HEK293 (cell line): ENCODE results near the gene PRUNE1.

Experiments
- CTCF ChIA-PET: fragments of 350-600 bp; formaldehyde crosslinking; extraction: SDS; loops from one replicate; lab custom pipeline; 2021; ENCODE audit warnings: antibody characterized with exemption; lab: Yijun Ruan, JAX
- POLR2A ChIA-PET: fragments of 300-600 bp; formaldehyde crosslinking; extraction: SDS; loops from one replicate; lab custom pipeline; 2020; ENCODE audit warnings: antibody characterized with exemption, inconsistent platforms; lab: Yijun Ruan, JAX
- H3K27ac ChIP-seq: fragments of 200-500 bp; sonication (Bioruptor generic); 2 replicates; pipeline ENCODE4 v1.5.1; 2014; ENCODE audit warnings: low read depth, low read length, control low read depth, inconsistent platforms; ENCODE audit errors: extremely low read depth
- H3K36me3 ChIP-seq, 2 experiments: fragments of 200-500 bp in 1 of 2; sonication (Bioruptor generic) in 1 of 2; 1 replicate in 1 of 2; 2 replicates in 1 of 2; pipeline ENCODE4 v1.5.1; 2014 to 2017; ENCODE audit warnings: inconsistent platforms in 2 of 2, low read length in 2 of 2; ENCODE audit not compliant: control insufficient read depth in 2 of 2, insufficient read depth in 1 of 2
- H3K4me1 ChIP-seq: fragments of 200-500 bp; sonication (Bioruptor generic); 2 replicates; pipeline ENCODE4 v1.5.1; 2014; ENCODE audit warnings: mild to moderate bottlenecking, low read length, inconsistent platforms; ENCODE audit not compliant: control insufficient read depth, insufficient read depth
- H3K4me3 ChIP-seq: 2 replicates; pipeline ENCODE4 v1.5.1; 2011; ENCODE audit warnings: low read depth, mild to moderate bottlenecking, control low read depth, low read length, moderate library complexity
- H3K9me3 ChIP-seq: fragments of 200-500 bp; sonication (Bioruptor generic); 2 replicates; pipeline ENCODE4 v1.5.1; 2014; ENCODE audit warnings: low read depth, low read length, inconsistent platforms; ENCODE audit not compliant: control insufficient read depth, insufficient read depth
- ELK4 ChIP-seq: IDR thresholded peaks from 2 replicates; pipeline ENCODE4 v1.6.1; 2011; ENCODE audit warnings: mild to moderate bottlenecking, low read depth, low read length, borderline replicate concordance
- GFI1B ChIP-seq: fragments of 450-650 bp; formaldehyde crosslinking; IDR thresholded peaks from 2 replicates; pipeline ENCODE4 v1.5.1; 2016; ENCODE audit warnings: missing biosample characterization, missing genetic modification characterization
- HOXC10 ChIP-seq: sonication (generic); formaldehyde crosslinking; IDR thresholded peaks from 2 replicates; pipeline ENCODE4 v1.8.1; 2023; ENCODE audit warnings: mild to moderate bottlenecking, missing genetic modification reagents
- KLF16 ChIP-seq: fragments of 450-650 bp; formaldehyde crosslinking; IDR thresholded peaks from 2 replicates; pipeline ENCODE4 v1.5.1; 2017; ENCODE audit warnings: missing biosample characterization, missing genetic modification characterization
- PRDM1 ChIP-seq: fragments of 450-650 bp; formaldehyde crosslinking; IDR thresholded peaks from 2 replicates; pipeline ENCODE4; 2016; ENCODE audit warnings: missing biosample characterization, missing genetic modification characterization
- RBAK ChIP-seq: fragments of 450-650 bp; formaldehyde crosslinking; IDR thresholded peaks from 2 replicates; pipeline ENCODE4 v1.5.1; 2016; ENCODE audit warnings: missing biosample characterization, missing genetic modification characterization
- SP3 ChIP-seq: fragments of 450-650 bp; formaldehyde crosslinking; IDR thresholded peaks from 2 replicates; pipeline ENCODE4 v1.5.1; 2016; ENCODE audit warnings: missing biosample characterization, missing genetic modification characterization
- ZBTB21 ChIP-seq: fragments of 450-650 bp; formaldehyde crosslinking; IDR thresholded peaks from 2 replicates; pipeline ENCODE4 v1.5.1; 2017; ENCODE audit warnings: missing biosample characterization, missing genetic modification characterization
- ZBTB26 ChIP-seq: fragments of 450-650 bp; formaldehyde crosslinking; optimal IDR thresholded peaks from 2 replicates; pipeline ENCODE3; 2016; ENCODE audit warnings: missing biosample characterization, mild to moderate bottlenecking, missing genetic modification characterization
- ZEB2 ChIP-seq: fragments of 450-650 bp; formaldehyde crosslinking; IDR thresholded peaks from 2 replicates; pipeline ENCODE4 v1.5.1; 2016; ENCODE audit warnings: missing biosample characterization, missing genetic modification characterization
- ZIC2 ChIP-seq: fragments of 450-650 bp; formaldehyde crosslinking; IDR thresholded peaks from 2 replicates; pipeline ENCODE4 v1.5.1; 2016; ENCODE audit warnings: missing biosample characterization, missing genetic modification characterization
- ZNF10 ChIP-seq: fragments of 450-650 bp; formaldehyde crosslinking; IDR thresholded peaks from 2 replicates; pipeline ENCODE4 v1.5.1; 2017; ENCODE audit warnings: missing biosample characterization, missing genetic modification characterization
- ZNF138 ChIP-seq: fragments of 450-650 bp; formaldehyde crosslinking; IDR thresholded peaks from 2 replicates; pipeline ENCODE4 v1.5.1; 2016; ENCODE audit warnings: missing biosample characterization, missing genetic modification characterization, borderline replicate concordance
- ZNF202 ChIP-seq: fragments of 450-650 bp; formaldehyde crosslinking; IDR thresholded peaks from 2 replicates; pipeline ENCODE4 v1.5.1; 2016; ENCODE audit warnings: missing biosample characterization, missing genetic modification characterization, borderline replicate concordance
- ZNF221 ChIP-seq: fragments of 450-650 bp; formaldehyde crosslinking; IDR thresholded peaks from 2 replicates; pipeline ENCODE4 v1.5.1; 2017; ENCODE audit warnings: missing biosample characterization, missing genetic modification characterization, borderline replicate concordance
- ZNF239 ChIP-seq: fragments of 450-650 bp; formaldehyde crosslinking; IDR thresholded peaks from 2 replicates; pipeline ENCODE4 v1.5.1; 2016; ENCODE audit warnings: missing biosample characterization, missing genetic modification characterization
- ZNF292 ChIP-seq: fragments of 450-650 bp; formaldehyde crosslinking; IDR thresholded peaks from 2 replicates; pipeline ENCODE4 v1.5.1; 2016; ENCODE audit warnings: low read depth, missing biosample characterization, missing genetic modification characterization, borderline replicate concordance
- ZNF366 ChIP-seq: fragments of 450-650 bp; formaldehyde crosslinking; conservative IDR thresholded peaks from 2 replicates; pipeline ENCODE4 v1.5.1; 2016; ENCODE audit warnings: missing biosample characterization, missing genetic modification characterization
- ZNF394 ChIP-seq: fragments of 450-650 bp; formaldehyde crosslinking; IDR thresholded peaks from 2 replicates; pipeline ENCODE4 v1.5.1; 2016; ENCODE audit warnings: missing biosample characterization, missing genetic modification characterization, mild to moderate bottlenecking, moderate library complexity, borderline replicate concordance
- ZNF48 ChIP-seq: fragments of 450-650 bp; formaldehyde crosslinking; IDR thresholded peaks from 2 replicates; pipeline ENCODE4 v1.5.1; 2016; ENCODE audit warnings: missing biosample characterization, missing genetic modification characterization
- ZNF488 ChIP-seq: fragments of 450-650 bp; formaldehyde crosslinking; IDR thresholded peaks from 2 replicates; pipeline ENCODE4 v1.5.1; 2016; ENCODE audit warnings: missing biosample characterization, missing genetic modification characterization
- ZNF585B ChIP-seq: fragments of 450-650 bp; formaldehyde crosslinking; IDR thresholded peaks from 2 replicates; pipeline ENCODE4 v1.5.1; 2016; ENCODE audit warnings: missing biosample characterization, missing genetic modification characterization
- ZNF600 ChIP-seq: fragments of 450-650 bp; formaldehyde crosslinking; IDR thresholded peaks from 2 replicates; pipeline ENCODE4 v1.5.1; 2016; ENCODE audit warnings: missing biosample characterization, missing genetic modification characterization
- ZNF621 ChIP-seq: fragments of 450-650 bp; formaldehyde crosslinking; IDR thresholded peaks from 2 replicates; pipeline ENCODE4 v1.5.1; 2017; ENCODE audit warnings: missing biosample characterization, missing genetic modification characterization
- ZNF624 ChIP-seq: fragments of 450-650 bp; formaldehyde crosslinking; IDR thresholded peaks from 2 replicates; pipeline ENCODE4 v1.5.1; 2017; ENCODE audit warnings: missing biosample characterization, missing genetic modification characterization
- ZNF639 ChIP-seq: fragments of 450-650 bp; formaldehyde crosslinking; IDR thresholded peaks from 2 replicates; pipeline ENCODE4 v1.5.1; 2016; ENCODE audit warnings: missing biosample characterization, missing genetic modification characterization
- ZNF658 ChIP-seq: fragments of 450-650 bp; formaldehyde crosslinking; IDR thresholded peaks from 2 replicates; pipeline ENCODE4; 2016; ENCODE audit warnings: missing biosample characterization, missing genetic modification characterization
- ZNF76 ChIP-seq: fragments of 450-650 bp; formaldehyde crosslinking; IDR thresholded peaks from 2 replicates; pipeline ENCODE4; 2016; ENCODE audit warnings: low read depth, missing biosample characterization, missing genetic modification characterization, borderline replicate concordance
- ZNF791 ChIP-seq: fragments of 450-650 bp; formaldehyde crosslinking; IDR thresholded peaks from 2 replicates; pipeline ENCODE4 v1.5.1; 2016; ENCODE audit warnings: missing biosample characterization, missing genetic modification characterization
- ZNF792 ChIP-seq: fragments of 450-650 bp; formaldehyde crosslinking; IDR thresholded peaks from 2 replicates; pipeline ENCODE4 v1.5.1; 2016; ENCODE audit warnings: missing biosample characterization, missing genetic modification characterization
- ZNF843 ChIP-seq: fragments of 450-650 bp; formaldehyde crosslinking; IDR thresholded peaks from 2 replicates; pipeline ENCODE4 v1.5.1; 2016; ENCODE audit warnings: missing biosample characterization, missing genetic modification characterization
- ZSCAN4 ChIP-seq: fragments of 450-650 bp; formaldehyde crosslinking; IDR thresholded peaks from 2 replicates; pipeline ENCODE4 v1.5.1; 2017; ENCODE audit warnings: missing biosample characterization, missing genetic modification characterization
- ZXDB ChIP-seq: fragments of 450-650 bp; formaldehyde crosslinking; IDR thresholded peaks from 2 replicates; pipeline ENCODE4 v1.5.1; 2016; ENCODE audit warnings: missing biosample characterization, missing genetic modification characterization

PRUNE1 gene

GRCh38 chr1:151008244-151009205 lies at the start of gene PRUNE1:
TSS of gene PRUNE1 (plus strand) at chr1:151008449. CDS start at chr1:151008633, 184 bp downstream.
- Histone ChIP-seq H3K9me3 (no peaks in the 10 kb centered on the region), H3K4me1 (0 out of 2 replicates have a peak, but pooled peaks cover 3% of the 10 kb centered on the region), H3K36me3 (peaks cover 0 to 3% of the 10 kb centered on the region in 2 experiments; a peak in 1 of 3 replicates), H3K27ac (peak within 1 kb of the TSS; percentile 61), H3K4me3 (peak within 1 kb of the TSS; percentile 86)
- ChIA-PET POLR2A (interaction anchor here (0.7 kb wide), 1 partner anchor 204 kb away, joined by 3 read pairs; no protein-coding TSS in a partner anchor), CTCF (interaction anchor here (0.7 to 1.4 kb wide), 2 partner anchors 28 to 51 kb away, joined by 4 to 5 read pairs; partner anchors contain the start of genes BNIPL and CDC42SE1)
- TF ChIP-seq ZNF202 (tag by site-specific recombination) (no peak), ZEB2 (peak; percentile 80), ZNF791 (tag by site-specific recombination) (no peak), ZNF221 (tag by site-specific recombination) (no peak), ZIC2 (0 out of 2 replicates have a peak, but pooled peaks have one; percentile 11), PRDM1 (no peak), ZNF639 (no peak; the same call in 1 of the 2 replicates), ZBTB26 (tag by site-specific recombination) (peak; percentile 27), GFI1B (tag by site-specific recombination) (peak; percentile 63), ELK4 (no peak; the same call in 1 of the 2 replicates), ZNF10 (tag by site-specific recombination) (no peak), ZNF792 (no peak), ZNF48 (no peak), ZNF600 (peak; percentile 92), RBAK (tag by site-specific recombination) (no peak), ZNF624 (tag by site-specific recombination) (no peak), ZNF658 (tag by site-specific recombination) (no peak), ZNF138 (tag by site-specific recombination) (no peak), ZNF239 (tag by site-specific recombination) (peak; percentile 43; the same call in 1 of the 2 replicates), ZNF76 (tag by site-specific recombination) (peak; percentile 90), ZNF585B (tag by site-specific recombination) (0 out of 2 replicates have a peak, but pooled peaks have one; percentile 4), KLF16 (tag by site-specific recombination) (peak; percentile 69; the same call in 1 of the 2 replicates), SP3 (peak; percentile 98), HOXC10 (no peak), ZNF292 (tag by site-specific recombination) (no peak), ZXDB (peak; percentile 89), ZNF843 (0 out of 2 replicates have a peak, but pooled peaks have one; percentile 42), ZSCAN4 (tag by site-specific recombination) (peak; percentile 15; the same call in 1 of the 2 replicates), ZNF366 (peak; percentile 54; the same call in 1 of the 2 replicates), ZBTB21 (peak; percentile 79), ZNF394 (tag by site-specific recombination) (no peak), ZNF488 (tag by site-specific recombination) (no peak), ZNF621 (no peak)
